HEK293T (cell line): ENCODE results near the gene PEMT.

Experiments
- ARNT ChIP-seq: fragments of 450-650 bp; IDR thresholded peaks from 2 replicates; pipeline ENCODE4 v1.6.1; 2017; ENCODE audit warnings: mild to moderate bottlenecking
- BHLHE40 ChIP-seq: fragments of 450-650 bp; IDR thresholded peaks from 2 replicates; pipeline ENCODE4 v1.6.1; 2016; ENCODE audit warnings: mild to moderate bottlenecking, moderate library complexity, borderline replicate concordance
- CTBP1 ChIP-seq: fragments of 450-650 bp; IDR thresholded peaks from 2 replicates; pipeline ENCODE4 v1.6.1; 2016; ENCODE audit warnings: borderline replicate concordance
- ELF4 ChIP-seq: fragments of 450-650 bp; IDR thresholded peaks from 2 replicates; pipeline ENCODE4 v1.6.1; 2017; ENCODE audit warnings: antibody characterized with exemption
- FOXA1 ChIP-seq: fragments of 450-650 bp; IDR thresholded peaks from 2 replicates; pipeline ENCODE4 v1.6.1; 2016; ENCODE audit warnings: mild to moderate bottlenecking
- FOXK2 ChIP-seq: fragments of 450-650 bp; IDR thresholded peaks from 2 replicates; pipeline ENCODE4 v1.6.1; 2016; ENCODE audit warnings: mild to moderate bottlenecking
- FOXM1 ChIP-seq: fragments of 450-650 bp; IDR thresholded peaks from 2 replicates; pipeline ENCODE4 v1.6.1; 2017; ENCODE audit warnings: mild to moderate bottlenecking, borderline replicate concordance
- HDGF ChIP-seq: fragments of 450-650 bp; IDR thresholded peaks from 2 replicates; pipeline ENCODE4 v1.6.1; 2017; ENCODE audit warnings: antibody characterized with exemption, borderline replicate concordance
- PKNOX1 ChIP-seq: fragments of 450-650 bp; IDR thresholded peaks from 2 replicates; pipeline ENCODE4 v1.6.1; 2016
- SP1 ChIP-seq: fragments of 450-650 bp; IDR thresholded peaks from 2 replicates; pipeline ENCODE4 v1.6.1; 2017
- SUZ12 ChIP-seq: fragments of 450-650 bp; IDR thresholded peaks from 2 replicates; pipeline ENCODE4 v1.6.1; 2016; ENCODE audit warnings: mild to moderate bottlenecking
- ZNF384 ChIP-seq: fragments of 450-650 bp; IDR thresholded peaks from 2 replicates; pipeline ENCODE4 v1.6.1; 2016

- TF ChIP-seq HDGF (no peak), ZNF384 (no peak), FOXA1 (no peak), PKNOX1 (no peak), SP1 (no peak), BHLHE40 (no peak), SUZ12 (no peak), CTBP1 (no peak), ELF4 (no peak), FOXM1 (no peak), FOXK2 (no peak), ARNT (no peak)
Observed at GRCh38 chr17:17626151-17626805, 34.8 kb upstream of the PEMT start.
